ENCODE results near the gene TOMM40. TPM values are rescaled to one million over a fixed set of nuclear protein-coding genes. Genes with fewer than 3 reads are reported as not detected.

TOMM40 gene
- total and polyA plus RNA-seq, 2 donors, result 25.6 to 36.7 TPM

GRCh38 chr19:44889830-44890365 is 1.2 kb upstream of the TOMM40 start:
- Histone ChIP-seq H3K4me3 (ENCODE audit: low read length in 2 of 2) (peak overlapping the region; percentile 53 to 65), H3K36me3 (ENCODE audit: control insufficient read depth in 2 of 2, insufficient read depth in 2 of 2, low read length in 1 of 2) (peaks cover 13 to 21% of the 10 kb centered on the region in 2 donors), H3K27me3 (ENCODE audit: control insufficient read depth in 2 of 2, insufficient read depth in 1 of 2, low read length in 1 of 2) (no peaks in the 10 kb centered on the region), H3K4me1 (ENCODE audit: control insufficient read depth in 2 of 2, insufficient read depth in 2 of 2, low read length in 2 of 2) (peaks cover 13 to 16% of the 10 kb centered on the region in 2 donors), H3K9me3 (ENCODE audit: control insufficient read depth in 2 of 2, insufficient read depth in 1 of 2, low read length in 1 of 2) (no peaks in the 10 kb centered on the region), H3K27ac (ENCODE audit: low read depth in 1 of 2, low read length in 1 of 2) (peak overlapping the region; percentile 36 to 93)
- WGBS, result 63% methylated on average over 17 of the region's 17 CpGs
- no peak for DNase-seq (ENCODE audit: low read depth in 6 of 9, low spot score in 9 of 9)

- WGBS, result under 1% methylated on average over 40 of the region's 40 CpGs
Measured at GRCh38 chr19:44890366-44891015, 563 bp upstream of the TOMM40 start.

GRCh38 chr19:44892932-44893331 is 1.9 kb downstream of the TOMM40 start:
- Histone ChIP-seq H3K9me3 (ENCODE audit: control insufficient read depth in 2 of 2, insufficient read depth in 1 of 2, low read length in 1 of 2) (no peaks in the 10 kb centered on the region), H3K4me1 (ENCODE audit: control insufficient read depth in 2 of 2, insufficient read depth in 2 of 2, low read length in 2 of 2) (peaks cover 13 to 16% of the 10 kb centered on the region in 2 donors), H3K4me3 (ENCODE audit: low read length in 2 of 2) (no peak overlapping the region), H3K27ac (ENCODE audit: low read depth in 1 of 2, low read length in 1 of 2) (no peak overlapping the region), H3K27me3 (ENCODE audit: control insufficient read depth in 2 of 2, insufficient read depth in 1 of 2, low read length in 1 of 2) (no peaks in the 10 kb centered on the region), H3K36me3 (ENCODE audit: control insufficient read depth in 2 of 2, insufficient read depth in 2 of 2, low read length in 1 of 2) (peaks cover 36 to 48% of the 10 kb centered on the region in 2 donors)
- WGBS, result 98% methylated on average over 7 of the region's 7 CpGs
- DNase-seq (ENCODE audit: low read depth in 6 of 9, low spot score in 9 of 9), result no peak

More at GRCh38 chr19:44890366-44891015, 563 bp upstream of the TOMM40 start:
- Histone ChIP-seq H3K27me3 (ENCODE audit: control insufficient read depth in 2 of 2, insufficient read depth in 1 of 2, low read length in 1 of 2) (no peaks in the 10 kb centered on the region), H3K36me3 (ENCODE audit: control insufficient read depth in 2 of 2, insufficient read depth in 2 of 2, low read length in 1 of 2) (peaks cover 17 to 25% of the 10 kb centered on the region in 2 donors), H3K9me3 (ENCODE audit: control insufficient read depth in 2 of 2, insufficient read depth in 1 of 2, low read length in 1 of 2) (no peaks in the 10 kb centered on the region), H3K27ac (ENCODE audit: low read depth in 1 of 2, low read length in 1 of 2) (peak overlapping the region; percentile 93 to 98), H3K4me1 (ENCODE audit: control insufficient read depth in 2 of 2, insufficient read depth in 2 of 2, low read length in 2 of 2) (peaks cover 13 to 16% of the 10 kb centered on the region in 2 donors), H3K4me3 (ENCODE audit: low read length in 2 of 2) (peak overlapping the region; percentile 53 to 65)
- DNase-seq (ENCODE audit: low read depth in 6 of 9, low spot score in 9 of 9), result peak; percentile 99 to 100 (median 100)

GRCh38 chr19:44893332-44894051 is 2.4 kb downstream of the TOMM40 start:
- H3K9me3 ChIP-seq (ENCODE audit: control insufficient read depth in 2 of 2, insufficient read depth in 1 of 2, low read length in 1 of 2), result no peaks in the 10 kb centered on the region
- no peaks in the 10 kb centered on the region for H3K27me3 ChIP-seq (ENCODE audit: control insufficient read depth in 2 of 2, insufficient read depth in 1 of 2, low read length in 1 of 2)
- no peak overlapping the region for H3K27ac ChIP-seq (ENCODE audit: low read depth in 1 of 2, low read length in 1 of 2)
- 99% methylated on average over 18 of the region's 18 CpGs for WGBS
- no peak overlapping the region for H3K4me3 ChIP-seq (ENCODE audit: low read length in 2 of 2)
- H3K4me1 ChIP-seq (ENCODE audit: control insufficient read depth in 2 of 2, insufficient read depth in 2 of 2, low read length in 2 of 2), result peaks cover 13 to 16% of the 10 kb centered on the region in 2 donors
- no peak for DNase-seq (ENCODE audit: low read depth in 6 of 9, low spot score in 9 of 9)
- peaks cover 39 to 51% of the 10 kb centered on the region in 2 donors for H3K36me3 ChIP-seq (ENCODE audit: control insufficient read depth in 2 of 2, insufficient read depth in 2 of 2, low read length in 1 of 2)

GRCh38 chr19:44894052-44894400 is 3.0 kb downstream of the TOMM40 start:
- WGBS, result 98% methylated on average over 6 of the region's 6 CpGs
- Histone ChIP-seq H3K4me1 (ENCODE audit: control insufficient read depth in 2 of 2, insufficient read depth in 2 of 2, low read length in 2 of 2) (peaks cover 13 to 16% of the 10 kb centered on the region in 2 donors), H3K4me3 (ENCODE audit: low read length in 2 of 2) (no peak overlapping the region), H3K27ac (ENCODE audit: low read depth in 1 of 2, low read length in 1 of 2) (no peak overlapping the region), H3K27me3 (ENCODE audit: control insufficient read depth in 2 of 2, insufficient read depth in 1 of 2, low read length in 1 of 2) (no peaks in the 10 kb centered on the region), H3K9me3 (ENCODE audit: control insufficient read depth in 2 of 2, insufficient read depth in 1 of 2, low read length in 1 of 2) (no peaks in the 10 kb centered on the region), H3K36me3 (ENCODE audit: control insufficient read depth in 2 of 2, insufficient read depth in 2 of 2, low read length in 1 of 2) (peaks cover 39 to 52% of the 10 kb centered on the region in 2 donors)
- no peak for DNase-seq (ENCODE audit: low read depth in 6 of 9, low spot score in 9 of 9)

GRCh38 chr19:44894946-44895345 is 3.9 kb downstream of the TOMM40 start:
- no peaks in the 10 kb centered on the region for H3K9me3 ChIP-seq (ENCODE audit: control insufficient read depth in 2 of 2, insufficient read depth in 1 of 2, low read length in 1 of 2)
- H3K4me1 ChIP-seq (ENCODE audit: control insufficient read depth in 2 of 2, insufficient read depth in 2 of 2, low read length in 2 of 2), result peaks cover 10 to 13% of the 10 kb centered on the region in 2 donors
- H3K4me3 ChIP-seq (ENCODE audit: low read length in 2 of 2), result no peak overlapping the region
- DNase-seq (ENCODE audit: low read depth in 6 of 9, low spot score in 9 of 9), result no peak
- no peak overlapping the region for H3K27ac ChIP-seq (ENCODE audit: low read depth in 1 of 2, low read length in 1 of 2)
- peaks cover 42 to 58% of the 10 kb centered on the region in 2 donors for H3K36me3 ChIP-seq (ENCODE audit: control insufficient read depth in 2 of 2, insufficient read depth in 2 of 2, low read length in 1 of 2)
- no peaks in the 10 kb centered on the region for H3K27me3 ChIP-seq (ENCODE audit: control insufficient read depth in 2 of 2, insufficient read depth in 1 of 2, low read length in 1 of 2)
- WGBS, result 91% methylated on average over 9 of the region's 9 CpGs

GRCh38 chr19:44897835-44898234 is 6.8 kb downstream of the TOMM40 start:
- Histone ChIP-seq H3K4me1 (ENCODE audit: control insufficient read depth in 2 of 2, insufficient read depth in 2 of 2, low read length in 2 of 2) (no peaks in the 10 kb centered on the region), H3K27me3 (ENCODE audit: control insufficient read depth in 2 of 2, insufficient read depth in 1 of 2, low read length in 1 of 2) (no peaks in the 10 kb centered on the region), H3K4me3 (ENCODE audit: low read length in 2 of 2) (no peak overlapping the region), H3K36me3 (ENCODE audit: control insufficient read depth in 2 of 2, insufficient read depth in 2 of 2, low read length in 1 of 2) (peaks cover 67 to 74% of the 10 kb centered on the region in 2 donors), H3K27ac (ENCODE audit: low read depth in 1 of 2, low read length in 1 of 2) (no peak overlapping the region), H3K9me3 (ENCODE audit: control insufficient read depth in 2 of 2, insufficient read depth in 1 of 2, low read length in 1 of 2) (no peaks in the 10 kb centered on the region)
- DNase-seq (ENCODE audit: low read depth in 6 of 9, low spot score in 9 of 9), result no peak
- 97% methylated on average over 8 of the region's 8 CpGs for WGBS

- H3K36me3 ChIP-seq (ENCODE audit: control insufficient read depth in 2 of 2, insufficient read depth in 2 of 2, low read length in 1 of 2), result peaks cover 53 to 54% of the 10 kb centered on the region in 2 donors
- 97% methylated on average over 19 of the region's 19 CpGs for WGBS
Measured at GRCh38 chr19:44900328-44901244, 9.5 kb downstream of the TOMM40 start.

More at GRCh38 chr19:44900328-44901244, 9.5 kb downstream of the TOMM40 start:
- Histone ChIP-seq H3K27me3 (ENCODE audit: control insufficient read depth in 2 of 2, insufficient read depth in 1 of 2, low read length in 1 of 2) (peaks cover 8 to 11% of the 10 kb centered on the region in 2 donors), H3K27ac (ENCODE audit: low read depth in 1 of 2, low read length in 1 of 2) (no peak overlapping the region), H3K9me3 (ENCODE audit: control insufficient read depth in 2 of 2, insufficient read depth in 1 of 2, low read length in 1 of 2) (no peaks in the 10 kb centered on the region), H3K4me3 (ENCODE audit: low read length in 2 of 2) (no peak overlapping the region), H3K4me1 (ENCODE audit: control insufficient read depth in 2 of 2, insufficient read depth in 2 of 2, low read length in 2 of 2) (no peaks in the 10 kb centered on the region)
- DNase-seq (ENCODE audit: low read depth in 6 of 9, low spot score in 9 of 9), result no peak
